Measurements from ENCODE around the gene SCMH1. TPM values are rescaled to one million over a fixed set of nuclear protein-coding genes. Genes with fewer than 3 reads are reported as not detected.
"Not testable (repeated sequence)": the region's sequence is repeated elsewhere in the genome, so short reads cannot be mapped to it uniquely, and the experiment has no call there.

The SCMH1 gene
- total RNA-seq, 1 experiment from 2014 or later, result 21.1 TPM

GRCh38 chr1:41272601-41273000 is 30.5 kb upstream of the SCMH1 start:
- no peak for DNase-seq
- Histone ChIP-seq H3K4me3 (ENCODE audit: insufficient read depth, low read depth, low read length) (no peak overlapping the region), H3K36me3 (replicated peaks; ENCODE audit: control insufficient read depth, insufficient read depth, low read length) (no peaks in the 10 kb centered on the region), H3K27me3 (ENCODE audit: control insufficient read depth, insufficient read depth, low read length) (no peaks in the 10 kb centered on the region)

DNA sequence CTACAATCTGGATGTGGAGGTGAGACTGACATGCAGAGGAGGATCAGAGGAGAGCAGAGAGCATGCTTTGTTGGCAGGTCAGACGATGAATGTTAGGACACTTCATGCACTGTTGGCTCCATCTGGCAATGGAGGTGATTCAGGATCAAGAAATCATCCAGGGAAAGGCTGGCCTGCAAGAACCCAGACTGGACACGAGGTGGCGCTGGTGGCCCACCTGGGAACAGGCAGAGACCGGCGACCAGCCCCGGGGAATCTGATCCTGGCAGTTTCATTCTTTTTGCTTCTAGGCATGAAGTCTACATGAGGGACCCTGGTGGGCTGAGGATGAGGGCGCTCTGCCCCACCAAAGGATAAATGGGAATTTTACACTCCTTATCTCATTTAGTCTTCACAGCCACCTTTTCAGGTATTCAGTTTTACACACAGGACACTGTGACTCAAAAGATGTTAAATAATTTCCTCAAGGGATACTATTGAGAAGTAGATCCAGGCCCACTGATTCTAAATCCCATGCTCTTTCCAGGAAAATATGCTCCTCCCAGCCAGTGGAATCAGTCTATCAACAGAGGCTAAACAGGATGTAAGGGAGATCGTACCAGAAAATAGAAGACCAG is 26.2 kb upstream of the SCMH1 start:
- no peaks in the 10 kb centered on the region for H3K27me3 ChIP-seq (ENCODE audit: control insufficient read depth, insufficient read depth, low read length)
- no peak overlapping the region for H3K4me3 ChIP-seq (ENCODE audit: insufficient read depth, low read depth, low read length)
- DNase-seq, result peak; percentile 92
- no peaks in the 10 kb centered on the region for H3K36me3 ChIP-seq (replicated peaks; ENCODE audit: control insufficient read depth, insufficient read depth, low read length)

DNA sequence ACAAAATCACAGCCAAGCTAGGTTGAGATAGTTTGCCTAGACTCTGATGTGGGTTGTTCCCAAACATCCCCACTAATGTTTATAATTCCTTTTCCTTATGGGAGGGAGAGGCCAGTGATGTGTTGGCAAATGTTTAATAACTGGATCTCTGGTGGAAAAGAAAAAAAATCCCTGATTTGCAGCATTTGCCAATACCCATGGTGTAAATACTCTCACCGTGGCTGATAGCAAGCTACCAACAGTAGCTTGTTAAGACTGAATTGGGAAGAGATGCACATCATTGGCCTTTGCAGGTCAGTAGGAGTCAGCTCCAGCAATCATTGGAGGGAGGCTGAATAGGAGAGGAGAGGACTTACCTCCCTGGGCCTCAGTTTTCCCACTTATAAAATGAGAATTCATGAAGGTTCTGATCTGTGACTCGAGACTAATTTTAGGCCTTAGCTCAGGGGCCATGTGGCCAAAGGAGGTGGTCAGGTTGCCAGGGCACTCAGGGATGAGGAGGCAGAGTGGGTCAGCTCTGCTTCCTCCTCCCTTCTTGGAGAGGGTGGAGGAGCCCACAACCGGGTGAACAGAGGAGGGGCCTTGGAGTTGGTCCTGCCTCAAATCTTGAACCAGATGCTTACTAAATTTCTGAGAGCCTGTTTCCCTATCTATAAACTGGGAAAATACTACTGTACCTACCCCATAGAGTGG is 20.0 kb upstream of the SCMH1 start:
- Histone ChIP-seq H3K4me3 (ENCODE audit: insufficient read depth, low read depth, low read length) (no peak overlapping the region), H3K27me3 (ENCODE audit: control insufficient read depth, insufficient read depth, low read length) (no peaks in the 10 kb centered on the region), H3K36me3 (replicated peaks; ENCODE audit: control insufficient read depth, insufficient read depth, low read length) (no peaks in the 10 kb centered on the region)
- DNase-seq, result no peak

- Histone ChIP-seq H3K4me3 (ENCODE audit: insufficient read depth, low read depth, low read length) (no peak overlapping the region), H3K27me3 (ENCODE audit: control insufficient read depth, insufficient read depth, low read length) (no peaks in the 10 kb centered on the region), H3K36me3 (replicated peaks; ENCODE audit: control insufficient read depth, insufficient read depth, low read length) (no peaks in the 10 kb centered on the region)
- no peak for DNase-seq
These were observed 18.7 kb upstream of the SCMH1 start for GRCh38 chr1:41260768-41261167.

DNA sequence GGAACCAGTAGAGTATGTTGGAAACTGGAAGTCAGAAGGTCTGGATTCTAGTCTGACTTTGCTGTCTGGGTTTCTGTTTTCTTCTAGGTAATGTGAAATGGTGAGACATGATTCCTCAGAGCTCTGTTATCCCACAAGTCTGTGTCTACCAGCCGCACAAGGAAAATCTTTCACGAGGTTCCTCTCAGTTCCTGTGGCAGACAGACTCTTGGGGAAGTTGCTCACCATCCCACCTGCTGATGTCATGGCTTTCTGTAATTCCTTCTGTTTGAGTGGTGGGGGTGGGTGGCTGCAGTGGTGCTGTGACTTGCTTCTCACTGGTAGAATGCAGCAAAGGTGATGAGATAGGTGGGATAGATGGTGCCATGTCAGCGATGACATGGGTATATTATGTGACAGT is 17.1 kb upstream of the SCMH1 start:
- no peaks in the 10 kb centered on the region for H3K27me3 ChIP-seq (ENCODE audit: control insufficient read depth, insufficient read depth, low read length)
- no peaks in the 10 kb centered on the region for H3K36me3 ChIP-seq (replicated peaks; ENCODE audit: control insufficient read depth, insufficient read depth, low read length)
- no peak for DNase-seq
- H3K4me3 ChIP-seq (ENCODE audit: insufficient read depth, low read depth, low read length), result no peak overlapping the region

GRCh38 chr1:41255978-41256377 is 13.9 kb upstream of the SCMH1 start:
- no peaks in the 10 kb centered on the region for H3K36me3 ChIP-seq (replicated peaks; ENCODE audit: control insufficient read depth, insufficient read depth, low read length)
- no peaks in the 10 kb centered on the region for H3K27me3 ChIP-seq (ENCODE audit: control insufficient read depth, insufficient read depth, low read length)
- no peak for DNase-seq
- no peak overlapping the region for H3K4me3 ChIP-seq (ENCODE audit: insufficient read depth, low read depth, low read length)

DNA sequence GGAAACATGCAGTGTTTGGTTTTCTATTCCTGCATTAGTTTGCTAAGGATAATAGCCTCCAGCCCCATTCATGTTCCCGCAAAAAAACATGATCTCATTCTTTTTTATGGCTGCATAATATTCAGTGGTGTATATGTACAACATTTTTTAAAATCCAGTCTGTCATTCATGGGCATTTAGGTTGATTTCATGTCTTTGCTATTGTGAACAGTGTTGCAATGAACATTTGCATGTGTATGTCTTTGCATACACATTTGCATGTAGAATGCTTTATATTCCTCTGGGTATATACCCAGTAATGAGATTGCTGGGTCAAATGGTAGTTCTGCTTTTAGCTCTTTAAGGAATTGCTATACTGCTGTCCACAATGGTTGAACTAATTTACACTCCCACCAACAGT is 9.0 kb upstream of the SCMH1 start:
- H3K36me3 ChIP-seq (replicated peaks; ENCODE audit: control insufficient read depth, insufficient read depth, low read length); DNase-seq; H3K27me3 ChIP-seq (ENCODE audit: control insufficient read depth, insufficient read depth, low read length); H3K4me3 ChIP-seq (ENCODE audit: insufficient read depth, low read depth, low read length): not testable (repeated sequence)

- no peaks in the 10 kb centered on the region; the same call in 1 of the 2 replicates for H3K27me3 ChIP-seq (ENCODE audit: control insufficient read depth, insufficient read depth, low read length)
- no peak for DNase-seq
- H3K36me3 ChIP-seq (replicated peaks; ENCODE audit: control insufficient read depth, insufficient read depth, low read length), result no peaks in the 10 kb centered on the region
- no peak overlapping the region for H3K4me3 ChIP-seq (ENCODE audit: insufficient read depth, low read depth, low read length)
These were observed 7.2 kb upstream of the SCMH1 start for GRCh38 chr1:41249319-41249718.

GRCh38 chr1:41246568-41246967 is 4.5 kb upstream of the SCMH1 start:
- Histone ChIP-seq H3K36me3 (replicated peaks; ENCODE audit: control insufficient read depth, insufficient read depth, low read length) (no peaks in the 10 kb centered on the region), H3K4me3 (ENCODE audit: insufficient read depth, low read depth, low read length) (no peak overlapping the region), H3K27me3 (ENCODE audit: control insufficient read depth, insufficient read depth, low read length) (peaks cover 5% of the 10 kb centered on the region; the same call in 1 of the 2 replicates)
- no peak for DNase-seq

- Histone ChIP-seq H3K36me3 (replicated peaks; ENCODE audit: control insufficient read depth, insufficient read depth, low read length) (no peaks in the 10 kb centered on the region), H3K27me3 (ENCODE audit: control insufficient read depth, insufficient read depth, low read length) (peaks cover 5% of the 10 kb centered on the region; the same call in 1 of the 2 replicates), H3K4me3 (ENCODE audit: insufficient read depth, low read depth, low read length) (no peak overlapping the region)
- DNase-seq, result no peak
These were observed 3.6 kb upstream of the SCMH1 start for GRCh38 chr1:41245659-41246058.

- no peak for DNase-seq
- Histone ChIP-seq H3K36me3 (replicated peaks; ENCODE audit: control insufficient read depth, insufficient read depth, low read length) (no peaks in the 10 kb centered on the region), H3K4me3 (ENCODE audit: insufficient read depth, low read depth, low read length) (no peak overlapping the region), H3K27me3 (ENCODE audit: control insufficient read depth, insufficient read depth, low read length) (peaks cover 5% of the 10 kb centered on the region; the same call in 1 of the 2 replicates)
These were observed 926 bp upstream of the SCMH1 start for GRCh38 chr1:41243079-41243385.

GRCh38 chr1:41242342-41243078 is 404 bp upstream of the SCMH1 start:
- DNase-seq, result no peak
- Histone ChIP-seq H3K36me3 (replicated peaks; ENCODE audit: control insufficient read depth, insufficient read depth, low read length) (no peaks in the 10 kb centered on the region), H3K27me3 (ENCODE audit: control insufficient read depth, insufficient read depth, low read length) (peaks cover 5% of the 10 kb centered on the region; the same call in 1 of the 2 replicates), H3K4me3 (ENCODE audit: insufficient read depth, low read depth, low read length) (peak overlapping the region; percentile 80)

- peaks cover 5% of the 10 kb centered on the region; the same call in 1 of the 2 replicates for H3K27me3 ChIP-seq (ENCODE audit: control insufficient read depth, insufficient read depth, low read length)
- H3K36me3 ChIP-seq (replicated peaks; ENCODE audit: control insufficient read depth, insufficient read depth, low read length), result no peaks in the 10 kb centered on the region
- H3K4me3 ChIP-seq (ENCODE audit: insufficient read depth, low read depth, low read length), result peak overlapping the region; percentile 72
- peak; percentile 84 for DNase-seq
These were observed 755 bp downstream of the SCMH1 start for GRCh38 chr1:41241354-41241748.

- Histone ChIP-seq H3K4me3 (ENCODE audit: insufficient read depth, low read depth, low read length) (peak overlapping the region; percentile 72), H3K27me3 (ENCODE audit: control insufficient read depth, insufficient read depth, low read length) (peaks cover 5% of the 10 kb centered on the region; the same call in 1 of the 2 replicates), H3K36me3 (replicated peaks; ENCODE audit: control insufficient read depth, insufficient read depth, low read length) (no peaks in the 10 kb centered on the region)
- no peak for DNase-seq
These were observed 1.2 kb downstream of the SCMH1 start for GRCh38 chr1:41240781-41241353.
